GM12801 (cell line): ENCODE data around the gene CARS1.

Experiments used
- CTCF ChIP-seq: IDR thresholded peaks from one replicate; pipeline ENCODE4 v1.5.1; 2011; ENCODE audit warnings: control low read depth; ENCODE audit not compliant: insufficient read length; ENCODE audit errors: extremely low read depth

Gene CARS1

GRCh38 chr11:3037040-3037944, 19.9 kb downstream of the CARS1 start:
- TF ChIP-seq CTCF = no peak

DNA sequence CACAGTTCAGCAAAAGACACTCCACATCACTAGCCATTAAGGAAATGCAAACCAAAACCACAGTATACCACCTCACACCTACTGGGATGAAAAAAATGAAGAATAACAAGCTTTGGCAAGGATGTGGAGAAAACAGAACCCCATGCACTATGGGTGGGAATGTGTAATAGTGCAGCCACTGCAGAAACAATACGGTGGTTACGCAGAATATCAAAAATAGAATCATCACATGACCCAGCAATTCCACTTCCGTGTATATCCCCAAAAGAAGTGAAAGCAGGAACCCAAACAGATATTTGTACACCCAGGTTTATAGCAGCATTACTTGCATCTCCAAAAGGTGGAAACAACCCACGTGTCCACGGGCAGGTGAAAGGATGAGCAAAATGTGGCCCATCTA, 20.8 kb downstream of the CARS1 start:
- no peak for TF ChIP-seq CTCF

GRCh38 chr11:3035333-3035732, 21.9 kb downstream of the CARS1 start:
- no peak for TF ChIP-seq CTCF

DNA sequence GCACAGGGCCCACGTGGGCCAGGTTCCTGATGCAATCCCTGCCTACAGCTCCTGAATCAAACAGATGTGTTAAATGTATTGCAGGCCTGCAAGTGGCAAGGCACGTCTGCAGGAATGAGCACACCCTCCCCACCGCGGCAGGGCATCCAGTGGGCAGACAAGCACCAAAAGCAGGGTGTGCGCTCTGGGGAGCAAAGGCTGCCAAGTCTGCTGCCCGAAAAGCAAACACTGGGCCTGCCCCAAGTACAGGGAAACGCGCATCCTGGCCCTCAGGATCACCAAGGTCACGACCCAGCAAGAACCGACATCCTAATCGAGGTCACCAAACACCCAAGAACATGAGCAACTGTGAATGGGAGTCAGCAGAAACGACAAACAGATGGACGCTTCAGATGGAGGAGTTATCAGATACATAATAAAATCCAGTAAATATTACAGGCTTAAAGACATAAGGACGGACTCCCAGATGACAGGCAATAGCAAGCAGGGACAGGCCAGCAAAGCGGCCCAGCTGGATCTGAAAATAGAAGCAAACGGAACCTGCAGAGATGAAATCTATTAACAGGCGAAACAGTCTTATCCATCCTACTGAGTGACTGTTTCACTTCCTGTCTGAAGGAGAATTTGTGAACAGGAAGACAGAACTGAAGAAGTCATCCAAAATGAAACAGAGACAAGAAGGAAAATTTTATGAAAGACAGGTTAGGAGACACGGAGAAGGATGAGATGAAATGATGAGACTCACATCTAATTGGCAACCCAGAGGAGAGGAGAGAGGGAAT, 26.7 kb downstream of the CARS1 start:
- TF ChIP-seq CTCF = no peak

- no peak for TF ChIP-seq CTCF
Measured at GRCh38 chr11:3028813-3029212, 28.4 kb downstream of the CARS1 start.

DNA sequence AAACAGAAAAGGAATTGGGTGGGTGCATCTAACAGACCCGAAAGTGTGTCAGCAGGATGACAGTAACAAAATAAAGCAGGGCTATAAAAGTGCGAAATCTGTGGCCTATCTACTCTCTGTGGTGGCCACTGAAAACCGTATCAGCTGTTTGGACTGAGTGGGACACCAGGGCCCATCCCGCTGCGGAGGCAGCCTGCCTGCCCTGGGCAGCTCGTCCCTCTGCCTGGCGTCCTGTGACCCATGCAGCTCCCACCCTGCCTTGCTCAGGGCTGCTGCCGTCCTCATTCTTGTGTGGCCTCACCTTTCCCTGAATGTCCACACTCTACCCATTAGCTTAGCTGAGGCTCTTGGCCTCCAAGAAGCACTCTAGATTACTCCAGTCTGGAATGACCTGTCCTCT, 30.4 kb downstream of the CARS1 start:
- TF ChIP-seq CTCF = no peak

DNA sequence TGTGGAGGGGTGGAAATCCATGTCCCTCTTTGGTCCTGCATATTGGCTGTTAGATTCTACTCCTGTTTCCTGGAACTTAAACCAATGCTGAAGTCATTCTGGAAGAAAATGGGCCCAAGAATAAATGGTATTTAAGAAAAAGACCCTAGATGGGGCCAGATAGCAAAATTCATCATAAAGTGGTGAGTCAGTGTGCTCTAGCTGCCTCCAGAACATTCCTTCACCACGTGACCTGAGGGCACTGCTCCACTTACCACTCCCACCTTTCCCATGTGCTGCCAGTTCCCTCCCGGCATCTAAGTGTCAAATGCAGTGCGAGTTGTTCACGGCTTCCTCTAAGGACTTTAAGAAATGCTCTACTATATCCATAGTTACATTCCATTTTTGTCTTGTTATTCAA, 34.2 kb downstream of the CARS1 start:
- TF ChIP-seq CTCF = no peak
